Adrenal gland (tissue), 12 donors: ENCODE data around the gene QKI. TPM values are rescaled to one million over a fixed set of nuclear protein-coding genes. Genes with fewer than 3 reads are reported as not detected.

Experiments used
- DNase-seq, 7 donors: peaks; one replicate each; pipeline ENCODE4 v3.0.0-alpha.2; 2019 to 2020
- H3K27ac ChIP-seq, 5 donors: fragments of 200-600 bp; sonication (generic) in 4 of 5; 1 replicate in 3 of 5; 2 replicates in 2 of 5; pipeline versions ENCODE4 v1.5.1 to v1.8.0; 2016 to 2020; ENCODE audit warnings: mild to moderate bottlenecking in 1 of 5
- H3K27me3 ChIP-seq: fragments of 200-600 bp; 2 replicates; pipeline ENCODE4 v1.8.0; 2021
- H3K36me3 ChIP-seq, 2 donors: fragments of 200-600 bp; replicated peaks in 1 of 2; 1 replicate in 1 of 2; 2 replicates in 1 of 2; pipeline versions ENCODE4 v1.5.1 to v1.8.0; 2018 to 2022
- H3K4me1 ChIP-seq, 2 donors: fragments of 200-600 bp; replicated peaks in 1 of 2; 1 replicate in 1 of 2; 2 replicates in 1 of 2; pipeline versions ENCODE4 v1.5.1 to v1.8.0; 2018 to 2021
- H3K4me3 ChIP-seq, 4 donors: fragments of 200-600 bp; sonication (generic) in 3 of 4; one replicate each; pipeline ENCODE4 v1.5.1; 2016 to 2018
- H3K9me3 ChIP-seq, 3 donors: fragments of 200-600 bp; sonication (generic) in 1 of 3; replicated peaks in 1 of 3; 1 replicate in 2 of 3; 2 replicates in 1 of 3; pipeline versions ENCODE4 v1.5.1 to v1.8.0; 2016 to 2021
- CTCF ChIP-seq, 6 experiments: fragments of 450-650 bp in 4 of 6; fragments of 200-600 bp in 2 of 6; sonication (generic) in 1 of 6; IDR thresholded peaks; 1 replicate in 5 of 6; 2 replicates in 1 of 6; pipeline versions ENCODE4 v1.5.1 to v1.8.0; 2016 to 2021; ENCODE audit warnings: antibody characterized with exemption in 6 of 6, mild to moderate bottlenecking in 2 of 6, moderate library complexity in 1 of 6
- POLR2A ChIP-seq, 2 donors: fragments of 450-650 bp; IDR thresholded peaks; one replicate each; pipeline ENCODE4 v1.6.1; 2017; ENCODE audit warnings: antibody characterized with exemption in 2 of 2, mild to moderate bottlenecking in 2 of 2, moderate library complexity in 1 of 2
- WGBS, 4 donors: extraction: QIAGEN DNeasy Blood & Tissue Kit in 2 of 4; methylation state at CpG; one replicate each; pipeline versions ENCODE4 v1.1.5 to v1.1.7; 2013 to 2017; 5-methylcytosine and 5-hydroxymethylcytosine counted together
- intact Hi-C, 2 donors: fragments of 100-400 bp; cut with DNase I; formaldehyde crosslinking; loops; one replicate each; pipeline versions ENCODE4 v1.14.1 to v1.15.0; 2022 to 2023
- polyA plus RNA-seq, 3 donors: library from polyadenylated mRNA; stranded (reverse); fragments of 200-250 nt in 2 of 3; fragments of 350-450 nt in 1 of 3; fragmentation: Illumina TruSeq in 1 of 3; extraction: RNeasy Lipid Tissue Mini Kit (QIAGEN cat#74804) in 1 of 3; gene quantifications; one replicate each; pipeline ENCODE4 v1.2.3, GENCODE V29; 2013 to 2014
- total RNA-seq, 9 donors: library from RNA; depleted of rRNA in 4 of 9; stranded (reverse); fragments of >200 nt in 4 of 9; fragments of 120-200 nt in 1 of 9; fragmentation: NEBNext Ultra II Directional in 1 of 9; extraction: Animal tissue kit (Norgen Biotek cat#: 25700) in 1 of 9; gene quantifications; one replicate each; pipeline versions ENCODE4 v1.1.0 to v1.2.4, GENCODE V29; 2013 to 2023
- donor health status: healthy with polysubstance abuse.
- donor health status: Bipolar disorder and iron deficiency.
- donor health status: DM: yes; HTN: yes; CAD: no.
- donor health status: DM: no; HTN: no; CAD: no.
- donor health status: DM: no; HTN: no; CAD: no.
- donor health status: DM: yes; HTN: yes; CAD: no.

The QKI gene
- total and polyA plus RNA-seq, 12 donors, result 10.3 to 207 (median 130) TPM

- DNase-seq, result peak in 6 of 7 donors; percentile 42 to 68 (median 59)
Measured at GRCh38 chr6:163457637-163458561, 43.4 kb downstream of the QKI start.

GRCh38 chr6:163459007-163459406, 44.5 kb downstream of the QKI start:
- H3K4me3 ChIP-seq, result no peak overlapping the region
- no peak for DNase-seq
- TF ChIP-seq POLR2A (IDR thresholded peaks at IDR 0.05), result no peak
- no peak for TF ChIP-seq CTCF (IDR thresholded peaks at IDR 0.05)
- no peaks in the 10 kb centered on the region for H3K36me3 ChIP-seq
- WGBS, 4 donors, result 85 to 100% (median 96%) methylated on average over 1 to 2 of the region's 2 CpGs
- no peak overlapping the region for H3K27ac ChIP-seq
- H3K27me3 ChIP-seq, result no peaks in the 10 kb centered on the region
- intact Hi-C loops, result no loop called here
- peaks cover 30 to 71% of the 10 kb centered on the region in 2 donors for H3K4me1 ChIP-seq
- H3K9me3 ChIP-seq, result no peaks in the 10 kb centered on the region

More at GRCh38 chr6:163457637-163458561, 43.4 kb downstream of the QKI start:
- no peak overlapping the region for H3K4me3 ChIP-seq
- H3K27ac ChIP-seq, result peak overlapping the region in 2 of 5 donors; percentile 18 to 71
- TF ChIP-seq POLR2A (IDR thresholded peaks at IDR 0.05) (no peak), CTCF (IDR thresholded peaks at IDR 0.05) (peak in 1 of 6 experiments; percentile 11)
- no peaks in the 10 kb centered on the region for H3K36me3 ChIP-seq
- intact Hi-C loops, result no loop called here
- H3K9me3 ChIP-seq, result no peaks in the 10 kb centered on the region
- no peaks in the 10 kb centered on the region for H3K27me3 ChIP-seq
- 63 to 71% (median 67%) methylated on average over 3 of the region's 3 CpGs for WGBS, 4 donors
- H3K4me1 ChIP-seq, result peaks cover 30 to 80% of the 10 kb centered on the region in 2 donors

- H3K9me3 ChIP-seq, result no peaks in the 10 kb centered on the region
- H3K27me3 ChIP-seq, result no peaks in the 10 kb centered on the region
- no peak overlapping the region for H3K4me3 ChIP-seq
- intact Hi-C loops, result no loop called here
- no peak for DNase-seq
- H3K4me1 ChIP-seq, result peaks cover 30 to 71% of the 10 kb centered on the region in 2 donors
- no peak for TF ChIP-seq CTCF (IDR thresholded peaks at IDR 0.05)
- no peak for TF ChIP-seq POLR2A (IDR thresholded peaks at IDR 0.05)
- H3K36me3 ChIP-seq, result no peaks in the 10 kb centered on the region
- 73 to 83% (median 78%) methylated on average over 2 of the region's 2 CpGs for WGBS, 4 donors
- peak overlapping the region in 2 of 5 donors; percentile 43 to 62 for H3K27ac ChIP-seq
Measured at GRCh38 chr6:163459536-163459935, 45.0 kb downstream of the QKI start.

- H3K4me1 ChIP-seq, result peaks cover 30 to 68% of the 10 kb centered on the region in 2 donors
- no peaks in the 10 kb centered on the region for H3K36me3 ChIP-seq
- intact Hi-C loops, result no loop called here
Measured at GRCh38 chr6:163460307-163460782, 45.8 kb downstream of the QKI start.

More at GRCh38 chr6:163460307-163460782, 45.8 kb downstream of the QKI start:
- H3K27me3 ChIP-seq, result no peaks in the 10 kb centered on the region
- peak overlapping the region in 2 of 4 donors; percentile 22 to 39 for H3K4me3 ChIP-seq
- TF ChIP-seq CTCF (IDR thresholded peaks at IDR 0.05) (no peak), POLR2A (IDR thresholded peaks at IDR 0.05) (no peak)
- H3K27ac ChIP-seq, result peak overlapping the region in 3 of 5 donors; percentile 43 to 62 (median 58)
- DNase-seq, result no peak
- H3K9me3 ChIP-seq, result no peaks in the 10 kb centered on the region
- 6 to 12% (median 8%) methylated on average over 5 of the region's 5 CpGs for WGBS, 4 donors
